ENCODE results near the gene LGALS1. TPM values are rescaled to one million over a fixed set of nuclear protein-coding genes. Genes with fewer than 3 reads are reported as not detected.
A peak's percentile ranks its signal among the peaks of the same experiment; 100 is the strongest.

The LGALS1 gene
- total and polyA plus RNA-seq, 9 of the 15 experiments (the other 6 are each of a cell fraction or from before 2014, with no cell fraction given) = 160 to 800 (median 330) TPM

DNA sequence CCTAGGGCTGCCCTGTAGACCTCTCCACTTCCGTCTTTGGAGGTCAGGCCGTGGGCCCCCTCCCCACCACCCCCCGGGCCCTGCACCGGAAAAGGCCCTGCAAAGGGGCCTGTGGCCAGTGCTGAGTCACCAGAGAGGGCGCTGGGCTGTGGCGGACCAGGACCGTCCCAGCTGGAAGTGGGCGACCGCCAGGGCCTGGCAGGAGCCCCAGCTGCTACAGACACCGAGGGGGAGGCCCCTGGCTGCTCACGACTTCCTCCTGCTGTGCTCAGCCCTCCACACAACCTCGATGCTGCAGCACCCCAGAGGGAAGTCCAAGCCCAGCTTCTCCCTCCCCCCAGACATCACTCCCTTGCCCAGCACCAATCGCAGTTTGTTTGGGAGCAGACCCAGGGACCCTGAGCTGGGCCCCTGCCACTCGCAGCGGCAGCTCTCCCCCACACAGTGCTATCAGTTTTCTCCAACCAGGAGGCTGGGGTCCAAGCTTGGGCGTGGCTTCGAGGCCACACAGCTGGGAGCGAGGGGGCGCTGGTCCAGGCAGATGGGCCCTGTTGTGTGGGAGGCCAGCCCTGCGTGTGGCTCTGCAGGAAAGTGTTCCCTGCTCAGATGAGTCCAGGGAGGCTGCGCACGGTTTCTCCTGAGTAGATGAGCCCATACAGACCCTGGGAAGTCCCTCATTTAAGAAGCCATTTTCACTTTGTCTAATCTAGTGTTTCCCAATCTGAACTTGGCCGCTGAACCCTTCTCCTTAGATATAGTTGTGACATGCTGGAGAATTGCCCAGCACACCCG lies 41.6 kb upstream of the LGALS1 start (continued):
- TF ChIP-seq MCM2 (IDR thresholded peaks at IDR 0.05; ENCODE audit: low read depth) (no peak), ARID2 (IDR thresholded peaks at IDR 0.05) (no peak), ZNF699 (CRISPR knock-in tag; IDR thresholded peaks at IDR 0.05; ENCODE audit: insufficient replicate concordance) (no peak), FOXK1 (CRISPR knock-in tag; IDR thresholded peaks at IDR 0.05; ENCODE audit: borderline replicate concordance) (no peak), FIP1L1 (IDR thresholded peaks at IDR 0.05; ENCODE audit: low read depth, low read length, poor library complexity, severe bottlenecking) (no peak), ELF1 (tag; IDR thresholded peaks at IDR 0.05) (peak; percentile 32; the same call in 1 of the 2 replicates), CAMTA2 (CRISPR knock-in tag; conservative IDR thresholded peaks at IDR 0.05) (no peak), DACH1 (IDR thresholded peaks at IDR 0.05; ENCODE audit: partially characterized antibody) (peak; percentile 74), MCM3 (IDR thresholded peaks at IDR 0.05) (no peak), TCF7L2 (IDR thresholded peaks at IDR 0.05; ENCODE audit: low read depth, low read length) (no peak), SMC3 (conservative IDR thresholded peaks at IDR 0.05; ENCODE audit: insufficient read depth, low read depth, low read length) (no peak), MECOM (CRISPR knock-in tag; IDR thresholded peaks at IDR 0.05) (no peak), BCOR (IDR thresholded peaks at IDR 0.05) (no peak), ZNF785 (CRISPR knock-in tag; IDR thresholded peaks at IDR 0.05) (no peak), SLC30A9 (CRISPR knock-in tag; IDR thresholded peaks at IDR 0.05) (no peak), CCNT2 (IDR thresholded peaks at IDR 0.05; ENCODE audit: borderline replicate concordance, extremely low read depth, insufficient read length, low read depth, low read length) (peak; percentile 28), POLR2AphosphoS2 (IDR thresholded peaks at IDR 0.05; ENCODE audit: low read length) (no peak), ZNF124 (CRISPR knock-in tag; IDR thresholded peaks at IDR 0.05) (no peak), NFXL1 (CRISPR knock-in tag; IDR thresholded peaks at IDR 0.05) (no peak), HDAC1 (IDR thresholded peaks at IDR 0.05) (0 out of 4 replicates have a peak, but pooled peaks of 1 of the 2 experiments have one; percentile 28)
- TF ChIP-seq, protein P1, sequence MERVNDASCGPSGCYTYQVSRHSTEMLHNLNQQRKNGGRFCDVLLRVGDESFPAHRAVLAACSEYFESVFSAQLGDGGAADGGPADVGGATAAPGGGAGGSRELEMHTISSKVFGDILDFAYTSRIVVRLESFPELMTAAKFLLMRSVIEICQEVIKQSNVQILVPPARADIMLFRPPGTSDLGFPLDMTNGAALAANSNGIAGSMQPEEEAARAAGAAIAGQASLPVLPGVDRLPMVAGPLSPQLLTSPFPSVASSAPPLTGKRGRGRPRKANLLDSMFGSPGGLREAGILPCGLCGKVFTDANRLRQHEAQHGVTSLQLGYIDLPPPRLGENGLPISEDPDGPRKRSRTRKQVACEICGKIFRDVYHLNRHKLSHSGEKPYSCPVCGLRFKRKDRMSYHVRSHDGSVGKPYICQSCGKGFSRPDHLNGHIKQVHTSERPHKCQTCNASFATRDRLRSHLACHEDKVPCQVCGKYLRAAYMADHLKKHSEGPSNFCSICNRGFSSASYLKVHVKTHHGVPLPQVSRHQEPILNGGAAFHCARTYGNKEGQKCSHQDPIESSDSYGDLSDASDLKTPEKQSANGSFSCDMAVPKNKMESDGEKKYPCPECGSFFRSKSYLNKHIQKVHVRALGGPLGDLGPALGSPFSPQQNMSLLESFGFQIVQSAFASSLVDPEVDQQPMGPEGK (CRISPR knock-in tag; IDR thresholded peaks at IDR 0.05; ENCODE audit: borderline replicate concordance) = no peak
- TF ChIP-seq, protein P2, sequence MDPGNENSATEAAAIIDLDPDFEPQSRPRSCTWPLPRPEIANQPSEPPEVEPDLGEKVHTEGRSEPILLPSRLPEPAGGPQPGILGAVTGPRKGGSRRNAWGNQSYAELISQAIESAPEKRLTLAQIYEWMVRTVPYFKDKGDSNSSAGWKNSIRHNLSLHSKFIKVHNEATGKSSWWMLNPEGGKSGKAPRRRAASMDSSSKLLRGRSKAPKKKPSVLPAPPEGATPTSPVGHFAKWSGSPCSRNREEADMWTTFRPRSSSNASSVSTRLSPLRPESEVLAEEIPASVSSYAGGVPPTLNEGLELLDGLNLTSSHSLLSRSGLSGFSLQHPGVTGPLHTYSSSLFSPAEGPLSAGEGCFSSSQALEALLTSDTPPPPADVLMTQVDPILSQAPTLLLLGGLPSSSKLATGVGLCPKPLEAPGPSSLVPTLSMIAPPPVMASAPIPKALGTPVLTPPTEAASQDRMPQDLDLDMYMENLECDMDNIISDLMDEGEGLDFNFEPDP (CRISPR knock-in tag; IDR thresholded peaks at IDR 0.05) = no peak
- TF ChIP-seq, protein P3, sequence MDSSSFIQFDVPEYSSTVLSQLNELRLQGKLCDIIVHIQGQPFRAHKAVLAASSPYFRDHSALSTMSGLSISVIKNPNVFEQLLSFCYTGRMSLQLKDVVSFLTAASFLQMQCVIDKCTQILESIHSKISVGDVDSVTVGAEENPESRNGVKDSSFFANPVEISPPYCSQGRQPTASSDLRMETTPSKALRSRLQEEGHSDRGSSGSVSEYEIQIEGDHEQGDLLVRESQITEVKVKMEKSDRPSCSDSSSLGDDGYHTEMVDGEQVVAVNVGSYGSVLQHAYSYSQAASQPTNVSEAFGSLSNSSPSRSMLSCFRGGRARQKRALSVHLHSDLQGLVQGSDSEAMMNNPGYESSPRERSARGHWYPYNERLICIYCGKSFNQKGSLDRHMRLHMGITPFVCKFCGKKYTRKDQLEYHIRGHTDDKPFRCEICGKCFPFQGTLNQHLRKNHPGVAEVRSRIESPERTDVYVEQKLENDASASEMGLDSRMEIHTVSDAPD (CRISPR knock-in tag; IDR thresholded peaks at IDR 0.05) = no peak
- TF ChIP-seq, protein P4, sequence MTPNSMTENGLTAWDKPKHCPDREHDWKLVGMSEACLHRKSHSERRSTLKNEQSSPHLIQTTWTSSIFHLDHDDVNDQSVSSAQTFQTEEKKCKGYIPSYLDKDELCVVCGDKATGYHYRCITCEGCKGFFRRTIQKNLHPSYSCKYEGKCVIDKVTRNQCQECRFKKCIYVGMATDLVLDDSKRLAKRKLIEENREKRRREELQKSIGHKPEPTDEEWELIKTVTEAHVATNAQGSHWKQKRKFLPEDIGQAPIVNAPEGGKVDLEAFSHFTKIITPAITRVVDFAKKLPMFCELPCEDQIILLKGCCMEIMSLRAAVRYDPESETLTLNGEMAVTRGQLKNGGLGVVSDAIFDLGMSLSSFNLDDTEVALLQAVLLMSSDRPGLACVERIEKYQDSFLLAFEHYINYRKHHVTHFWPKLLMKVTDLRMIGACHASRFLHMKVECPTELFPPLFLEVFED (CRISPR knock-in tag; conservative IDR thresholded peaks at IDR 0.05) = no peak

Measured in K562 (cell line).